Mesenteric fat pad (tissue), 1 donor: ENCODE measurements around the gene CCDC85B. TPM values are rescaled to one million over a fixed set of nuclear protein-coding genes. Genes with fewer than 3 reads are reported as not detected.
"Not testable (repeated sequence)": the region's sequence is repeated elsewhere in the genome, so short reads cannot be mapped to it uniquely, and the experiment has no call there.

ENCODE experiments used
- DNase-seq: peaks from one replicate; pipeline ENCODE4 v3.0.0-alpha.2; 2020; ENCODE audit warnings: low spot score
- total RNA-seq: library from RNA; stranded (reverse); fragmentation: NEBNext Ultra II Directional; extraction: Animal tissue kit (Norgen Biotek cat#: 25700); gene quantifications from one replicate; pipeline ENCODE4 v1.2.1, GENCODE V29; 2021
- donor health status: DM: yes; HTN: yes; CAD: no.

CCDC85B gene
- total RNA-seq, 1 donor from 2014 or later = 26.0 TPM

GRCh38 chr11:65884716-65885092, 5.8 kb upstream of the CCDC85B start:
- DNase-seq = no peak

- no peak for DNase-seq
These were observed 5.2 kb upstream of the CCDC85B start for GRCh38 chr11:65885231-65885630.

GRCh38 chr11:65885808-65886536, 4.5 kb upstream of the CCDC85B start:
- DNase-seq = no peak

- no peak for DNase-seq
These were observed 3.4 kb upstream of the CCDC85B start for GRCh38 chr11:65886826-65887722.

- DNase-seq = no peak
These were observed 2.7 kb upstream of the CCDC85B start for GRCh38 chr11:65887723-65888162.

- peak; percentile 99 for DNase-seq
These were observed 2.2 kb upstream of the CCDC85B start, which contains the start of gene FIBP for GRCh38 chr11:65888163-65888814. Gene FIBP, minus strand, starts transcription at chr11:65888471. Its CDS starts 53 bp downstream, at chr11:65888418.

- DNase-seq = no peak
These were observed 1.0 kb downstream of the CCDC85B start for GRCh38 chr11:65891219-65892136.

- not testable (repeated sequence) for DNase-seq
These were observed 1.7 kb downstream of the CCDC85B start for GRCh38 chr11:65892137-65892540.

- DNase-seq = no peak
These were observed 2.3 kb downstream of the CCDC85B start for GRCh38 chr11:65892661-65893317.

GRCh38 chr11:65894034-65894591, 3.6 kb downstream of the CCDC85B start:
- no peak for DNase-seq

- no peak for DNase-seq
These were observed 5.1 kb downstream of the CCDC85B start for GRCh38 chr11:65895482-65895981.

GRCh38 chr11:65896034-65896999, 5.8 kb downstream of the CCDC85B start:
- DNase-seq = no peak

GRCh38 chr11:65897020-65897471, 6.6 kb downstream of the CCDC85B start:
- no peak for DNase-seq

- no peak for DNase-seq
These were observed 8.3 kb downstream of the CCDC85B start for GRCh38 chr11:65898656-65899355.

GRCh38 chr11:65899356-65900124, 9.1 kb downstream of the CCDC85B start:
- peak; percentile 97 for DNase-seq

- peak; percentile 97 for DNase-seq
These were observed 9.8 kb downstream of the CCDC85B start, which contains the start of gene FOSL1 for GRCh38 chr11:65900125-65900898. Gene FOSL1, minus strand, starts transcription at chr11:65900388. Its CDS starts 49 bp downstream, at chr11:65900339.
